NK-92 (cell line): ENCODE data around the gene HELZ.

Experiments
- DNase-seq: peaks from one replicate; lab custom pipeline; 2025; ENCODE audit not compliant: unreplicated experiment; lab: John Stamatoyannopoulos, UW

The HELZ gene

GRCh38 chr17:67196422-67196821 lies 48.6 kb downstream of the HELZ start:
- no peak for DNase-seq

- DNase-seq = no peak
These were observed 50.9 kb downstream of the HELZ start for GRCh38 chr17:67194134-67194533.

GRCh38 chr17:67187927-67188326 lies 57.1 kb downstream of the HELZ start:
- no peak for DNase-seq

- no peak for DNase-seq
These were observed 58.2 kb downstream of the HELZ start for GRCh38 chr17:67186782-67187181.

GRCh38 chr17:67183531-67183930 lies 61.5 kb downstream of the HELZ start:
- no peak for DNase-seq

- no peak for DNase-seq
These were observed 63.2 kb downstream of the HELZ start for GRCh38 chr17:67181825-67182224.

- DNase-seq = no peak
These were observed 64.7 kb downstream of the HELZ start for GRCh38 chr17:67180275-67180674.

GRCh38 chr17:67178555-67178954 lies 66.4 kb downstream of the HELZ start:
- DNase-seq = no peak

- DNase-seq = no peak
These were observed 67.3 kb downstream of the HELZ start for GRCh38 chr17:67177732-67178131.

- DNase-seq = no peak
These were observed 70.8 kb downstream of the HELZ start for GRCh38 chr17:67174190-67174589.

- no peak for DNase-seq
These were observed 73.4 kb downstream of the HELZ start for GRCh38 chr17:67171560-67171959.

- DNase-seq = no peak
These were observed 76.5 kb downstream of the HELZ start for GRCh38 chr17:67168496-67168895.

GRCh38 chr17:67165201-67165600 lies 79.8 kb downstream of the HELZ start:
- DNase-seq = no peak

GRCh38 chr17:67164302-67164701 lies 80.7 kb downstream of the HELZ start:
- no peak for DNase-seq

GRCh38 chr17:67162771-67163170 lies 82.2 kb downstream of the HELZ start:
- no peak for DNase-seq

GRCh38 chr17:67161573-67161972 lies 83.4 kb downstream of the HELZ start:
- DNase-seq = no peak

GRCh38 chr17:67160791-67161190 lies 84.2 kb downstream of the HELZ start:
- DNase-seq = no peak

- DNase-seq = no peak
These were observed 87.0 kb downstream of the HELZ start for GRCh38 chr17:67157732-67158639.

GRCh38 chr17:67156269-67157199 lies 88.5 kb downstream of the HELZ start:
- DNase-seq = no peak

- DNase-seq = no peak
These were observed 92.2 kb downstream of the HELZ start for GRCh38 chr17:67152824-67153223.

GRCh38 chr17:67151717-67152116 lies 93.3 kb downstream of the HELZ start:
- DNase-seq = no peak

GRCh38 chr17:67150826-67151225 lies 94.2 kb downstream of the HELZ start:
- DNase-seq = no peak
